ENCODE results near the gene HIPK4.
"Not testable (repeated sequence)": the region's sequence is repeated elsewhere in the genome, so short reads cannot be mapped to it uniquely, and the experiment has no call there.

HIPK4 gene

DNA sequence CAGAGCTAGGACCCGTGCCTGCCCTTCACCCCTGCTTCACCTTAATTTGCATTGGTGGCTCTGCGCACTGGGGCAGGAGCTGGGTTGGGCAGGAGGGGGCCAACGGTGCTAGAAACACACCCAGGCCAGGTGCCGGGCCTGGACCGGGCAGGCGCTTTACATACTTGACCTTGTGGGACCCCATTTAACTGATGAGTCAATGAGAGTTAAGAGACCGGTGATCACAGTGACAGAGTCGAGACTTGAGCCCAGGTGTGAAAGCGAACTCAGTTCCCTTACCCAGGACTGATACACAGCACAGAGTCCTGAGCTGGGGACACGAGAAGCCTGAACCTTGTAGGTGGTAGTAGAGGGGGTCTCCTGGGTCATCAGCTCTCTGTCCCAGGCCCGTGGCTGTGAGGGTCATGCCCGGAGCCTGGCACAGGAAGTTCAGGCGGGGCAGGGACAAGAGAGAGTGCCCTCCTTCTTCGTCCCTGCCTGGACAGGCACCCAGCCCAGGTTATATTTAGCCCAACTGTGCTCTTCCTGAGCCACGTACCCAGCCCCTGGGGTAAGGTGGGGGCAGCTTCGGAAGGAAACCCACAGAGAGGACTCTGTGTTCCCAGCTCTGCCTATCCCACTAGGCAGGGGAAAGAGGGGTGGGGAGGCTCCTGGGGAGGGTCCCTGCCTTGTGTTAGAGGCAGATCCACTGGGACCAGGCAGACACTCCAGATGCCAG is 21.3 kb upstream of the HIPK4 start:
- no peak for DNase-seq (ENCODE audit: low read depth)
- TF ChIP-seq, protein P1, sequence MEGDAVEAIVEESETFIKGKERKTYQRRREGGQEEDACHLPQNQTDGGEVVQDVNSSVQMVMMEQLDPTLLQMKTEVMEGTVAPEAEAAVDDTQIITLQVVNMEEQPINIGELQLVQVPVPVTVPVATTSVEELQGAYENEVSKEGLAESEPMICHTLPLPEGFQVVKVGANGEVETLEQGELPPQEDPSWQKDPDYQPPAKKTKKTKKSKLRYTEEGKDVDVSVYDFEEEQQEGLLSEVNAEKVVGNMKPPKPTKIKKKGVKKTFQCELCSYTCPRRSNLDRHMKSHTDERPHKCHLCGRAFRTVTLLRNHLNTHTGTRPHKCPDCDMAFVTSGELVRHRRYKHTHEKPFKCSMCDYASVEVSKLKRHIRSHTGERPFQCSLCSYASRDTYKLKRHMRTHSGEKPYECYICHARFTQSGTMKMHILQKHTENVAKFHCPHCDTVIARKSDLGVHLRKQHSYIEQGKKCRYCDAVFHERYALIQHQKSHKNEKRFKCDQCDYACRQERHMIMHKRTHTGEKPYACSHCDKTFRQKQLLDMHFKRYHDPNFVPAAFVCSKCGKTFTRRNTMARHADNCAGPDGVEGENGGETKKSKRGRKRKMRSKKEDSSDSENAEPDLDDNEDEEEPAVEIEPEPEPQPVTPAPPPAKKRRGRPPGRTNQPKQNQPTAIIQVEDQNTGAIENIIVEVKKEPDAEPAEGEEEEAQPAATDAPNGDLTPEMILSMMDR (conservative IDR thresholded peaks at IDR 0.05; ENCODE audit: low read length): no peak
- no peak overlapping the region for H3K4me3 ChIP-seq (ENCODE audit: low read length)

DNA sequence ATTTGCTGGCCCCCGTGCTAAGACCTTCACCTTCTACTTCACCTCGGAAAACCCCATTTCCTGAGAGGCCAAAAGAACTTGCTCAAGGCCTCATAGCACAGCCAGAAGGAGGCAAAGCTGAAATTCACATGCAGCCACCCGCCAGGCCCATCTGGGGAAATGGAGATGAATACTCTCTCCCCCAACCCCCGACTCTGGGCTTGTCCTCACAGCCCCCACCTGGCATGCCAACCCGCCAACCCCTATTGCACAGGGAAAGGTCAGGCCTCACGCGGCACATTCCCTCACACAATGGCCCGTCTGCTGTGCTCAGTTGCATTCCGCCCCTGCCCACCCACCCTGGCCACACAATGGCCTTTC is 20.0 kb upstream of the HIPK4 start:
- TF ChIP-seq, protein P1 (conservative IDR thresholded peaks at IDR 0.05; ENCODE audit: low read length): no peak
- DNase-seq (ENCODE audit: low read depth): no peak
- H3K4me3 ChIP-seq (ENCODE audit: low read length): no peak overlapping the region

DNA sequence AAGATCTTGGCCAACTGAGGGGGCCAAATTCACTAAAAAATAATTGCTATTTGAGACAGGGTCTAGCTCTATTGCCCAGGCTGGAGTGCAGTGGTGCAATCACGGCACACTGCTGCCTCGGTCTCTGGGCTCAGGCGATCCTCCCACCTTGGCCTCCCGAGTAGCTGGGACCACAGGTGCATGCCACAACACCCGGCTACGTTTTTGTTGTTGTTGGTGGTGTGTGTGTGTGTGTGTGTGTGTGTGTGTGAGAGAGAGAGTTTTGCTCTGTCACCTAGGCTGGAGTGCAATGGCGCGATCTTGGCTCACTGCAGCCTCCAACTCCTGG is 18.6 kb upstream of the HIPK4 start:
- not testable (repeated sequence) for H3K4me3 ChIP-seq (ENCODE audit: low read length); DNase-seq (ENCODE audit: low read depth)

DNA sequence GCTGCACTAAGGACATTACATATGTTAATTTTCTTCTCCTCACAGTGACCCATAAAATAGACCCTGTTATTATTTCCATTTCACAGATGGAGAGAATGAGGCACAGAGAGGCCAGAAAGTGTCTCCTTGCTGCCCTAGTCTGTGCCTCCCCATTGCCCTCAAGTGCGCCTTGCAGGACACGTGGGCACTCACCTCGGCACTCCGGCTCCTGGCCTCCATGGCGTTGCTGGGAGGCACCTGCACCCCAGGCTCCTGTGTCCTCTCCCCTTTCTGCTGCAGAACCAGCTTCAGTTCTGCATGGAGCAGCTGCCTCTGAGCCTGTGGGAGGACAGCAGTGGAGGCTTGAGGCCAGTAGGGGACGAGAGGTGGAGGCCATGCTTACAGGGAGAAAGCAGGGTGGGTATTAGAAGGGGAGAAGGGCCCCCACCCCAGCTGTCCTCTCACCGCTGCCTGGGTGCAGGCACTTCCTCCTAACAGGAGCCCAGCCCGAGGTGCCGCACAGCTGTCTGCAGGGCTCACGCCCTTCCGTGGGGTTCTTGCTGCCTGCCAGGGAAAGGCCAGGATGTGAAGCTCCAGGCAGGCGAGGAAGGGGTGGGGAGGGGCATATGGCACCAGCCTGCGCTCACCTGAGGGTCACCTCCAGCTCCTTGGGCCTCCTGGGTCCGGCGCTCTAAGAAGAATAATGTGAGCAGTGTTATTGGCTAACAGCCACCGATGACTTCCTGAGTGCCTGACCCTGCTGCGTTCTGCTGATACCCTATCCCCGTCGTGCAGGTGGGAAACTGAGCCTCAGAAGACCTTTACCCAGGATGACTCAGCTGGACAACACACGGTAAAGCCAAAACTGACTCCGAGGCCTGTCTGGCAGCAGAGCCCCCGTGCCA is 18.0 kb upstream of the HIPK4 start:
- TF ChIP-seq, protein P1 (conservative IDR thresholded peaks at IDR 0.05; ENCODE audit: low read length): no peak
- DNase-seq (ENCODE audit: low read depth): no peak
- H3K4me3 ChIP-seq (ENCODE audit: low read length): no peak overlapping the region

DNA sequence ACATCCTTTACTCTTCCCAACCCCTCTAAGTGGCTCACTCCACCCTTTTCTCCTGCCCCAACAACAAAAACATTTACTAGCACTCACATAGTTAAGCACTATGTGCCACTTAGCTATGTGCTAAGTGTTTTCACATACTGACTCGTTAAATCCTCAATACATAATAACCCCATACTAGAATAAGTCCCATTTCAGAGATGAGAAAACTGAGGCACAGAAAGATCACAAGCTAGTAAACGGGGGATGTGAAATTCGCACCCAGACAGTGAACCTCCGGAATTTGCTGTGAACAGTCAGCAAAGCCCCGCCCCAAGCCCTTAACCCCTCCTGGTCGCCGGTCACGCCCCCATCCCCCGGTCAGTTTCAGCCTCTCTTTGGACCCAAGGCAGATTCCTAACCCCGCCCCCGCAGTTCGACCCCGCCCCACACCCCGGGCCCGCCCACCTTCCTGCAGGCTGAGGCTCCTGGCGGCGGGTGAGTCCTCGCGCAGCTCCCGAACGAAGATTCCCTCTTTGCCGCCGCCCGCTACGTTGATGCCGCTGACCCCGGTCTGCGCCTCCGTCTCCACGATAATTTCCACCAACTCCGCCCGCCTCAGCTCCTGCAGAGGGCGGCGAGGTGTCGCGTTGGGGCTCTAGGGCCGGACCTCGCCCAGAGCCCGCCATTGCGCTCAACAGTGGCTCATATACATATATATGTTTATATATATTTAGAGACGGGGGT is 13.4 kb upstream of the HIPK4 start:
- peak overlapping the region; percentile 65 for H3K4me3 ChIP-seq (ENCODE audit: low read length)
- DNase-seq (ENCODE audit: low read depth): peak; percentile 87
- TF ChIP-seq, protein P1 (conservative IDR thresholded peaks at IDR 0.05; ENCODE audit: low read length): no peak

DNA sequence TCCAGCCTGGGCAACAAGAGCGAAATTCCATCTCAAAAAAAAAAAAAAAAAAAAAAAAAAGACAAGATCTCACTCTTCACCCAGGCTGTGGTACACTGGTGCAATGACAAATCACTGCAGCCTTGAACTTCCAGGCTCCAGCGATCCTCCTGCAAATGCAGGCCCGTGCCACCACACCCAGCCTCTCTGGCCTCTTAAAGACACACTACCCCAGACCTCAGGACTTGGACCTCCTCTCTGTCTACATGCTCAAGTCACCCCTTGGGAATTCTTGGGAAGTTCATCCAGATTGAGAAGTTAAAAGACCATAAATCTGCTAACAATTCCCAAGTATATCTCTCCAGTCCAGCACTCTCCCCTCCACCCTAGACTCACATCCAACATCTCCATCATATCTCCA is 10.6 kb upstream of the HIPK4 start:
- no peak overlapping the region for H3K4me3 ChIP-seq (ENCODE audit: low read length)
- TF ChIP-seq, protein P1 (conservative IDR thresholded peaks at IDR 0.05; ENCODE audit: low read length): no peak
- peak; percentile 37 for DNase-seq (ENCODE audit: low read depth)

DNA sequence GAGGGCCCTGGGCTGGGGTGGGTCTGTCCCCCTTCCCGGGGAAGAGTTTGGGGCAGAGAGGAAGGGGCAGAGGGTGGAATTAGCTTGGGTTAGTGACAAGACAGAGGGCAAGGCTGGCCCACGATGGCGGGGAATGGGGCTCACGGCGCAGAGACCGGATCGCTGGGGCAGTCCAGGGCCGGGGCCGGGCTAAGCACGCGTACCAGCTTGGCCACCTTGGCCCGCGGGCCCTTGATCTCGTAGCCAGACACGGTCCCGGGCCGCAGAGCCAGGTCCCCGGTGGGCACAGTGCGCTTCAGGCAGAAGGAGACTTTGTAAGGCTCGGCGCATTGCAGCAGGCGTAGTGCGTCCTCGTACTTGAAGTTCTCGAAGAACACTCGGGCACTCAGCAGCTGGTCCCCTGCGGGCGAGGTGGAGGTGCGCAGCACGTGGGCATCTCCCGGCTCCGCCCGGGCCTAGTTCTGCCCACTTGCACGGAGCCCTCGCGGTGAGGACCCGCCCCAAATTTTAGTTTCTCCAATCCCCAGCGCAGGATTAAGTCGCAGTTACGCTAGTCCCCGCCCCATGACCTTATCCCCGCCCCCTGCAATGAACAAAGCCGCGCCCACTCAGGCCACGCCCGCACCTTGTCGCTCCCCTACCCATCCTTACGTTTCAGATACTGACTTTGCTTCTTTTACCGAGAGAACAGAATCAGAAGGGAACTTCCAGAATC is 8.6 kb upstream of the HIPK4 start:
- no peak for DNase-seq (ENCODE audit: low read depth)
- TF ChIP-seq, protein P1 (conservative IDR thresholded peaks at IDR 0.05; ENCODE audit: low read length): no peak
- no peak overlapping the region for H3K4me3 ChIP-seq (ENCODE audit: low read length)

Measured in AG10803 (cell line).